Astrocyte of the spinal cord (primary cell): ENCODE data around the gene MCRS1.

Experiments
- DNase-seq: peaks from one replicate; pipeline ENCODE4 v3.0.0; 2011; ENCODE audit warnings: low read depth, low spot score
- H3K4me3 ChIP-seq: 2 replicates; pipeline ENCODE4 v1.5.1; 2011; ENCODE audit warnings: low read depth, mild to moderate bottlenecking, low read length, moderate library complexity
- CTCF ChIP-seq: IDR thresholded peaks from 2 replicates; pipeline ENCODE4 v1.5.1; 2012; ENCODE audit warnings: low read depth, mild to moderate bottlenecking, low read length, inconsistent platforms
- in situ Hi-C: cut with HindIII; loops from 2 replicates; pipeline ENCODE4 v1.10.0; 2017; ENCODE audit warnings: low sequenced_read_pairs

Gene MCRS1

GRCh38 chr12:49529414-49529813 lies 38.5 kb downstream of the MCRS1 start:
- DNase-seq, result no peak
- in situ Hi-C loops, result no loop called here
- no peak overlapping the region for H3K4me3 ChIP-seq
- no peak for TF ChIP-seq CTCF

DNA sequence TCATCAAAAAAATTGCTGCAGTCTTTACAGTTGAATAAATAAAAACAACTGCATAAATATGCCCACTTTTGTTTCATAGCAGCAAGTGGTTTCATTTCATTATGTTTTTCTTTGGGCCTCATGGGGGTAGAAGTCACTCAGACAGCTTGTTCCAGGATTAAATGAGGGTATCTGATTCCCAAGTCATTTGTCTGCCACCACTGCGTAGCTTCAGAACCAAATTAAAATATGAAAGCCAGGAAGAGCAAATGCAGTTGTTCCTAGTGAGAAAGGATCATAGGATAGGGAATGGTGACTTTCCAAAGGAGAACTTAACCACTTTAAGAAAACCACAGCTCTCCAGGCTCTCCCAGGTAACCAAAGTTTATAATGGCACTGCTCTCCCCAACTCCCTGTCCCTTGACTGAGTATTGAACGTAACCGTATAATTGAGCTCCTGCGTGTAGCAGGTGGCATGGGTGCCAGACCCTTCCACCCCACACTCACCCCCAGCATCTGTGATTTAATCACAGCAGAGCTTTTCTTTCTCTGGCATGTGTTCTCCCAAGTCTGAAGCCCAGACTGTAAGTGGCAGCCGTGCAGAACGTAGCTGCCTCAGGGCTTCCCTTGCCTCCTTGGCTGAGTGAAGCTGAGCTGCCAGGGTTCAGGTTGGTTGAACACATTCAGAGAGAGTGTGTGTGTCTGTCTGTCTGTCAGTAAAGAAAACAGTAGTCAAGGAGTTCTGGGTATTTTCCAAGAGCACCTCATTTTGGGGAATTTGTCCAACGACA lies 40.4 kb downstream of the MCRS1 start:
- H3K4me3 ChIP-seq, result no peak overlapping the region
- no peak for TF ChIP-seq CTCF
- in situ Hi-C loops, result no loop called here
- no peak for DNase-seq

GRCh38 chr12:49525942-49526341 lies 42.0 kb downstream of the MCRS1 start:
- no peak for DNase-seq
- no peak overlapping the region for H3K4me3 ChIP-seq
- no peak for TF ChIP-seq CTCF
- in situ Hi-C loops, result no loop called here

DNA sequence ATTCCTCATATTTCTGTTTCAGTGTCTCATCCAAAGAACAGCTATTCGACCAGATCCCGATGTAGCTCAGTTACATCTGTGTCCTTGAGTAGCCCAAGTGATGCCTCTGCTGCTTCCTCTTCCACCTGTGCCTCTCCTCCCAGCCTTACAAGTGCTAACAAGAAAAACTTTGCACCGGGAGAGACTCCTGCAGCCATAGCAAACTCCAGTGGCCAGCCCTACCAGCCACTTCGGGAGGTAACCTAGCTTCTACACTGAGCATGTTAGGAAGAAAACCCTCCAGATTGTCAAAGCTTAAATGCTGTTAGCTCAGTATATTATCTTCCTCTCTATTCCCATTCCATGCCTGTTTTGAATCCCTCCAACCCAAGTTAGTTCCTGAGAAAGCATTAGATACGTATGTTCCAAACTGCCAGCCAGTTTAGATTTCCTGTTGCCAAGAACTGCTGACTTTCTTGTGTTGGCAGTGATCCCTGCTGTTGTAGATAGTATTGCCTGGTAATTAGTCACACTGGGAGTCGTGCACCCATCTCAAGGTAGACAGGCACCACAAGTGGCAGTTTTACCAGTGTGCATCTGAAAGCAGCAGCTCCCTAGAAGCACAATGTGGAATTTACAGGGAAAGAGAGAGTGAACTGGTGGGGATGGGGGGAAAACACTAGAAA lies 43.1 kb downstream of the MCRS1 start:
- H3K4me3 ChIP-seq, result no peak overlapping the region
- in situ Hi-C loops, result loop anchor here (25.0 kb wide), 1 partner anchor 162 kb away; the partner anchor contains the start of gene SPATS2
- no peak for DNase-seq
- TF ChIP-seq CTCF, result no peak

DNA sequence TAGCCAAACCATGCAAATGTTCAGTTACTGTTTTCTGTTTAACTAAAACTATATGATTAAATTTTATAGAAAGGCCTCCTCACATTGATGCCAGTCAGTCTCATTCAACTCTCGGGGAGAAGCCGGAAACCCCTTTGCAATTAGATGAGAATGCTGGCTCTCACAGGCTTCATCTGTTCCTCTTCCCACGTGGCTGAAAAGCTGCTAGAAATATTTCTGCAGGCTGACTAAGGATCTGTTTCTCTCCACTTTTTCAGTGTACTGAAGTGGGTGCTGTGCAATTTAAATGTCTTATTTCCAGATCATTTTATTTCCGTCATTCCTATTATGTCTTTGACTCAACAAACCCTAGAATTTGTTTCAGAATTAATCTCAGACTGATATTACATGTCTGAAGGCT lies 46.6 kb downstream of the MCRS1 start:
- no peak for TF ChIP-seq CTCF
- DNase-seq, result no peak
- in situ Hi-C loops, result loop anchor here (25.0 kb wide), 1 partner anchor 159 kb away; the partner anchor contains the start of gene SPATS2
- no peak overlapping the region for H3K4me3 ChIP-seq

DNA sequence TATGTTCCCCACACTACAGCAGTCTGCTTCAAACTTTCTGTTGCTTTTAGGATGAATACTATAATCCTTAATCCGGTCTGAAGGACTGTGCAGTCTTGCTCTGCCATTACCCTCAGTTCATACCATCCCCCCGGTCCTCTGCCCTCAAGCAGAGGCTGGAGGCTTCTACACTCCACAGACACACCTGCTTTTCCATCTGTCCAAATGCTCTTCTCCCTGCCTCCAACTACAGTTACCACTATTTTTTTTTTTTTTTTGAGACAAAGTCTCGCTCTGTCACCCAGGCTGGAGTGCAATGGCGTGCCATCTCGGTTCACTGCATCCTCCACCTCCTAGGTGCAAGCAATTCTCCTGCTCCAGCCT lies 48.4 kb downstream of the MCRS1 start:
- no peak for TF ChIP-seq CTCF
- in situ Hi-C loops, result loop anchor here (25.0 kb wide), 1 partner anchor 157 kb away; the partner anchor contains the start of gene SPATS2
- no peak for DNase-seq
- no peak overlapping the region for H3K4me3 ChIP-seq
